Body of pancreas (tissue), 4 donors: Measurements from ENCODE around the gene SPATA17. TPM values are rescaled to one million over a fixed set of nuclear protein-coding genes. Genes with fewer than 3 reads are reported as not detected.
"Not testable (repeated sequence)": the region's sequence is repeated elsewhere in the genome, so short reads cannot be mapped to it uniquely, and the experiment has no call there.

Source experiments
- ATAC-seq: fragments of 150-250 bp; one replicate; pipeline ENCODE4 v1.9.1; 2016
- DNase-seq, 4 donors: peaks; one replicate each; pipeline ENCODE4 v3.0.0-alpha.2; 2019
- H3K27ac ChIP-seq, 4 donors: fragments of 200-600 bp; sonication (generic); 1 replicate in 3 of 4; 2 replicates in 1 of 4; pipeline versions ENCODE4 v1.5.1 to v1.6.1; 2016 to 2019; ENCODE audit warnings: mild to moderate bottlenecking in 1 of 4, mixed read lengths in 1 of 4, moderate library complexity in 1 of 4
- H3K27me3 ChIP-seq, 2 donors: fragments of 200-600 bp; sonication (generic); one replicate each; pipeline ENCODE4 v1.6.0; 2016; ENCODE audit warnings: mild to moderate bottlenecking in 1 of 2
- H3K36me3 ChIP-seq, 2 donors: fragments of 200-600 bp; sonication (generic); replicated peaks in 1 of 2; 2 replicates each; pipeline ENCODE4 v1.5.1; 2016; ENCODE audit warnings: low read depth in 2 of 2; ENCODE audit not compliant: insufficient read depth in 1 of 2
- H3K4me1 ChIP-seq: fragments of 200-600 bp; sonication (generic); one replicate; pipeline ENCODE4 v1.6.0; 2016
- H3K4me3 ChIP-seq, 2 donors: fragments of 200-600 bp; sonication (generic); 1 replicate in 1 of 2; 2 replicates in 1 of 2; pipeline ENCODE4 v1.5.1; 2016 to 2019
- H3K9me3 ChIP-seq, 3 donors: fragments of 200-600 bp; sonication (generic); 1 replicate in 2 of 3; 2 replicates in 1 of 3; pipeline ENCODE4 v1.5.1; 2016
- CTCF ChIP-seq, 7 experiments: fragments of 450-650 bp in 4 of 7; fragments of 200-600 bp in 3 of 7; sonication (generic) in 3 of 7; IDR thresholded peaks; one replicate each; pipeline ENCODE4 v1.5.1; 2016 to 2019; ENCODE audit warnings: antibody characterized with exemption in 7 of 7
- POLR2A ChIP-seq, 3 donors: fragments of 450-650 bp; IDR thresholded peaks; one replicate each; pipeline ENCODE4 v1.6.1; 2016; ENCODE audit warnings: antibody characterized with exemption in 3 of 3, mild to moderate bottlenecking in 2 of 3
- WGBS, 2 donors: methylation state at CpG; one replicate each; pipeline ENCODE4 v1.1.5; 2017; 5-methylcytosine and 5-hydroxymethylcytosine counted together
- intact Hi-C: fragments of 100-400 bp; cut with DNase I; formaldehyde crosslinking; loops from one replicate; pipeline ENCODE4 v1.15.1; 2023
- total RNA-seq, 2 donors: library from RNA; depleted of rRNA; stranded (reverse); fragments of >200 nt; gene quantifications; one replicate each; pipeline ENCODE4 v1.1.0, GENCODE V29; 2016

SPATA17 gene
- total RNA-seq, result 1 to 10 TPM in 1 of 2 donors, under 1 TPM in 1; 0.52 to 2.6 TPM

DNA sequence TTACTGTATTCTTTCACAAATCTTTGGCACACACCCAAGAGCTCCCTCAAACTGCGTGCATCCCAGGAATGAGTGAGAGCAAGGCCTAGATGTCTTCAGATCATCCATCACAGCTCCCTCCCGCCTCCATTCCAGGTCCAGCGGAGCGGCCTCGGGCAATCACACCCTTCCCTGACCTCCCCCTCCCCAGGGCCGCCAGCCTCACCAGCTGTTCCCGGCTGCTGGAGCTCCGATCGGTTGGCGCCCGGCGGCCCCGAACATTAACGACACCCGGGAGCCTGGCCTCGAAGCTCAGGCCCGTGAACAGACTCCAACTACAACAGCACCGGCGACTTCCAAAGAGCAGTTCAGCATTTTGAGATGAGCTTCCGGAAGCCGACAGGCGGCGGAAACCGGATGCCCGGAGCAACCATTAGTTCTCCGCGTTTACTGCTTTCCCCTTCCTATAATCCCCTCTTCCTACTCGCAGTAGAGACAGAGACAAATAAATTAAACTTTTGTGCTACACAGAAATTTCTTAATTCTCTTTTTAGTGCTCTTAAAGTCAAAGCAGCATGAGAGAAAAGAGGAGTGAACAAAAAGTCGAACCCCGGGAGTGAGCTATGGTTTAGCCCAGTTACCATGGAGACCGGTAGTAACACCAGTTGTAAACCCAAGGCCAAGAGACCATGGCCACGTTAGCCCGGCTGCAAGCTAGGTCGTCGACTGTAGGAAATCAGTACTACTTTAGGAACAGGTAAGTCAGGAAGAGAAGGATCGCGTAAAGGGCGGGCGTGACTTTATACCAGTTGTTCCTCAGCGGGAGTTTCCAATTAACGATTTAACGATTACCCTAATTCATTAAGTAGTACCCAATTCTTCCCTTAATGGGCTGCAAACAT, at the start of gene SPATA17, which contains the start of gene GPATCH2:
Gene SPATA17, plus strand, starts transcription at position 634 of the 881 bp plus-strand sequence. Its CDS starts 35 bp downstream, at position 669.
Gene GPATCH2, minus strand, starts transcription at position 380 of the 881 bp plus-strand sequence. Its CDS starts 119 bp downstream, at position 261.
- H3K4me1 ChIP-seq, result peaks cover 43% of the 10 kb centered on the region
- H3K4me3 ChIP-seq, result peak within 1 kb of the TSS; percentile 33 to 100
- DNase-seq (peak; percentile 78 to 87 (median 82)), ATAC-seq (peak; percentile 96)
- no peaks in the 10 kb centered on the region for H3K9me3 ChIP-seq
- TF ChIP-seq POLR2A (IDR thresholded peaks at IDR 0.05) (peak in 2 of 3 donors; percentile 61 to 72), CTCF (IDR thresholded peaks at IDR 0.05) (peak in 6 of 7 experiments; percentile 20 to 78 (median 61))
- H3K36me3 ChIP-seq, result no peaks in the 10 kb centered on the region
- peak within 1 kb of the TSS; percentile 62 to 96 (median 85) for H3K27ac ChIP-seq
- 0% methylated on average over 40 to 42 of the region's 42 CpGs for WGBS, 2 donors
- intact Hi-C loops, result no loop called here
- H3K27me3 ChIP-seq, result no peaks in the 10 kb centered on the region

GRCh38 chr1:217584286-217584811, 46.8 kb upstream of the SPATA17 start:
- H3K4me1 ChIP-seq, H3K9me3 ChIP-seq, H3K36me3 ChIP-seq, intact Hi-C loops, ATAC-seq, H3K27ac ChIP-seq, H3K4me3 ChIP-seq, DNase-seq, H3K27me3 ChIP-seq: not testable (repeated sequence)
- WGBS, 2 donors, result 96 to 97% methylated on average over 5 of the region's 5 CpGs

- 86 to 98% methylated on average over 2 of the region's 2 CpGs for WGBS, 2 donors
- Histone ChIP-seq H3K4me3 (no peak overlapping the region), H3K9me3 (no peaks in the 10 kb centered on the region), H3K4me1 (no peaks in the 10 kb centered on the region), H3K36me3 (no peaks in the 10 kb centered on the region), H3K27ac (no peak overlapping the region), H3K27me3 (no peaks in the 10 kb centered on the region)
- ATAC-seq (no peak), DNase-seq (no peak)
- TF ChIP-seq POLR2A (IDR thresholded peaks at IDR 0.05) (no peak), CTCF (IDR thresholded peaks at IDR 0.05) (no peak)
- intact Hi-C loops, result no loop called here
Observed at GRCh38 chr1:217585577-217585976, 45.6 kb upstream of the SPATA17 start.

DNA sequence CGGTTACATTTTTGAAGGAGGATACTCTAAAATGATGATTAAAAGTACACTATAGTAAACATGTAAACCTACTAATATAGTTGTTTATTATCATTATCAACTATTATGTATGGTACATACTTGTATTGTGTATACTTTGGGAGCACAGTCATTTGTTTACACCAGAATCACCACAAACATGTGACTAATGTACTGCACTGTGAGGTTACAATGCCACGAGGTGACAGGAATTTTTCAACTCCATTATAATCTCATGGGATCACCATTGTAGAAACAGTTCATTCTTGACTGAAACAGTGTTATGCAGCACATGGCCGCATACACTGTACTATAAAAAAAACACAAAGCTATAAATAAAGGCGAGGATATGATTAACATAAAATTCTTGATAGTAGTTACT, 44.6 kb upstream of the SPATA17 start:
- WGBS, 2 donors, result 79 to 88% methylated on average over 4 of the region's 4 CpGs
- DNase-seq, result no peak
- Histone ChIP-seq H3K4me1 (no peaks in the 10 kb centered on the region), H3K27me3 (no peaks in the 10 kb centered on the region), H3K36me3 (no peaks in the 10 kb centered on the region), H3K9me3 (no peaks in the 10 kb centered on the region), H3K27ac (no peak overlapping the region), H3K4me3 (no peak overlapping the region)
- TF ChIP-seq POLR2A (IDR thresholded peaks at IDR 0.05) (no peak), CTCF (IDR thresholded peaks at IDR 0.05) (no peak)
- intact Hi-C loops, result no loop called here
- no peak for ATAC-seq

DNA sequence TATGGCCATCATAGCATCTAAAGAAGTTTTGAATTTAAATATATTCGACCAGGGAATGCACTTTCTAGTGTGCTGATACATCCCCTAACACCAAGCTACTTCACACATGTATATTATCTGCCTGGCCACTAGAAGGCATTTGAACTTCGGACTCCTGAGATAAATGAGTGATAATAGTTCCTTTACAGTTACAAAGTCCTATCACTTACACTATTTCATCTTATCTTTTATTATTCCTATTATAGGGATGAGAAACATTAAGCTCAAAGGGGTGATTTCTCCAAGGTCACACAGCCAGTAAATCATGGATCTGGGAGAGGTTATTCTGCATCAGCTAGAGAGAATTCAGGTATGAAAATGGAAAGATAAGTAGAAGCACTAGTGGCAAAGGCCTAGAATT, 40.5 kb upstream of the SPATA17 start:
- TF ChIP-seq POLR2A (IDR thresholded peaks at IDR 0.05) (no peak), CTCF (IDR thresholded peaks at IDR 0.05) (no peak)
- H3K27ac ChIP-seq, result no peak overlapping the region
- H3K4me3 ChIP-seq, result no peak overlapping the region
- no peaks in the 10 kb centered on the region for H3K4me1 ChIP-seq
- H3K27me3 ChIP-seq, result no peaks in the 10 kb centered on the region
- no peaks in the 10 kb centered on the region for H3K9me3 ChIP-seq
- no peak for DNase-seq
- peaks cover 0 to 2% of the 10 kb centered on the region in 2 donors for H3K36me3 ChIP-seq
- intact Hi-C loops, result no loop called here
- WGBS, 2 donors, result 49 to 64% methylated on average over 2 of the region's 2 CpGs
- no peak for ATAC-seq
